IMR-90 (cell line): ENCODE data around the gene KRTDAP. TPM values are rescaled to one million over a fixed set of nuclear protein-coding genes. Genes with fewer than 3 reads are reported as not detected.

ENCODE experiments used
- ATAC-seq: fragments of 200-7000 bp; cut with Tn5 transposase; 2 replicates; pipeline ENCODE4 v1.9.1; 2020; ENCODE audit warnings: low read depth, mild to moderate bottlenecking, moderate library complexity
- BruUV-seq: library from RNA; stranded (reverse); fragments of 400-500 nt; replicated peaks from 2 replicates; lab custom pipeline; 2021; lab: Mats Ljungman, UMichigan
- CTCF ChIA-PET: fragments of 300-600 bp; formaldehyde crosslinking; extraction: SDS; loops from one replicate; lab custom pipeline; 2021; ENCODE audit warnings: antibody characterized with exemption; lab: Yijun Ruan, JAX
- POLR2A ChIA-PET: fragments of 300-600 bp; sonication (Branson Sonifier 250); formaldehyde crosslinking; loops from one replicate; lab custom pipeline; 2022; ENCODE audit warnings: antibody characterized with exemption; ENCODE audit not compliant: unreplicated experiment; lab: Charles Lee
- DNase-seq: peaks from one replicate; pipeline ENCODE4 v3.0.0; 2013
- H2AFZ ChIP-seq: replicated peaks from 2 replicates; pipeline ENCODE3; 2013; ENCODE audit warnings: low read length, mild to moderate bottlenecking; ENCODE audit not compliant: poor library complexity
- H2AK5ac ChIP-seq: 2 replicates; pipeline ENCODE4 v1.6.1; 2013; ENCODE audit warnings: low read depth, low read length, inconsistent platforms
- H2AK9ac ChIP-seq: replicated peaks from 2 replicates; pipeline ENCODE3; 2013; ENCODE audit warnings: mild to moderate bottlenecking, low read depth, low read length, moderate library complexity; ENCODE audit not compliant: poor library complexity
- H2BK120ac ChIP-seq: 2 replicates; pipeline ENCODE4 v1.6.1; 2013; ENCODE audit warnings: low read depth, low read length, inconsistent platforms
- H2BK15ac ChIP-seq: 3 replicates; pipeline ENCODE4 v1.6.1; 2013; ENCODE audit warnings: low read depth, low read length, inconsistent platforms
- H2BK20ac ChIP-seq: 2 replicates; pipeline ENCODE4 v1.6.1; 2013; ENCODE audit warnings: low read depth, mild to moderate bottlenecking, inconsistent platforms, low read length, moderate library complexity
- H2BK5ac ChIP-seq: 2 replicates; pipeline ENCODE4 v1.6.1; 2013; ENCODE audit warnings: mild to moderate bottlenecking, low read depth, low read length, inconsistent platforms; ENCODE audit not compliant: poor library complexity, severe bottlenecking
- H3K14ac ChIP-seq: replicated peaks from 2 replicates; pipeline ENCODE4 v1.6.1; 2013; ENCODE audit warnings: low read depth, low read length, inconsistent platforms
- H3K18ac ChIP-seq: 2 replicates; pipeline ENCODE4 v1.6.1; 2013; ENCODE audit warnings: low read depth, low read length, control low read depth
- H3K23ac ChIP-seq: 2 replicates; pipeline ENCODE4 v1.6.1; 2013; ENCODE audit warnings: low read depth, low read length, inconsistent platforms
- H3K27ac ChIP-seq: 2 replicates; pipeline ENCODE4 v1.5.1; 2013; ENCODE audit warnings: mild to moderate bottlenecking, control low read depth, low read length; ENCODE audit not compliant: insufficient read depth
- H3K27me3 ChIP-seq: 2 replicates; pipeline ENCODE4 v1.6.1; 2013; ENCODE audit warnings: low read length; ENCODE audit not compliant: control insufficient read depth, insufficient read depth
- H3K36me3 ChIP-seq: 2 replicates; pipeline ENCODE4 v1.6.1; 2013; ENCODE audit warnings: low read length, mixed read lengths; ENCODE audit not compliant: control insufficient read depth, insufficient read depth
- H3K4ac ChIP-seq: 2 replicates; pipeline ENCODE4 v1.6.1; 2013; ENCODE audit warnings: low read depth, low read length, inconsistent platforms
- H3K4me1 ChIP-seq: 2 replicates; pipeline ENCODE4 v1.6.1; 2013; ENCODE audit warnings: low read length, mixed read lengths; ENCODE audit not compliant: control insufficient read depth, insufficient read depth
- H3K4me2 ChIP-seq: 2 replicates; pipeline ENCODE4 v1.6.1; 2013; ENCODE audit warnings: low read depth, mild to moderate bottlenecking, control low read depth, low read length, moderate library complexity
- H3K4me3 ChIP-seq: 2 replicates; pipeline ENCODE4 v1.5.1; 2013; ENCODE audit warnings: low read depth, mild to moderate bottlenecking, control low read depth, low read length, moderate library complexity; ENCODE audit not compliant: insufficient read depth
- H3K56ac ChIP-seq: 2 replicates; pipeline ENCODE4 v1.6.1; 2013; ENCODE audit warnings: low read length, inconsistent platforms; ENCODE audit not compliant: insufficient read depth; ENCODE audit errors: extremely low read depth
- H3K79me1 ChIP-seq, 2 experiments: 2 replicates each; pipeline ENCODE4 v1.6.1; 2013; ENCODE audit warnings: low read length in 2 of 2, inconsistent platforms in 1 of 2, low read depth in 1 of 2
- H3K9ac ChIP-seq: 2 replicates; pipeline ENCODE4 v1.6.1; 2013; ENCODE audit warnings: low read depth, low read length, control low read depth
- H3K9me1 ChIP-seq: 2 replicates; pipeline ENCODE4 v1.6.1; 2013; ENCODE audit warnings: low read length, inconsistent platforms; ENCODE audit not compliant: insufficient read depth
- H3K9me3 ChIP-seq: 2 replicates; pipeline ENCODE4 v1.6.1; 2013; ENCODE audit warnings: low read length; ENCODE audit not compliant: control insufficient read depth, insufficient read depth
- H4K20me1 ChIP-seq: 2 replicates; pipeline ENCODE4 v1.6.1; 2013; ENCODE audit warnings: low read length, inconsistent platforms; ENCODE audit not compliant: insufficient read depth
- H4K5ac ChIP-seq: 2 replicates; pipeline ENCODE4 v1.6.1; 2013; ENCODE audit warnings: mild to moderate bottlenecking, low read depth, low read length, control low read depth
- H4K8ac ChIP-seq, 2 experiments: 2 replicates each; pipeline ENCODE4 v1.6.1; 2013; ENCODE audit warnings: low read depth in 2 of 2, low read length in 2 of 2, control low read depth in 1 of 2, inconsistent platforms in 1 of 2
- H4K91ac ChIP-seq: 2 replicates; pipeline ENCODE4 v1.6.1; 2013; ENCODE audit warnings: low read depth, low read length, inconsistent platforms; ENCODE audit not compliant: insufficient read depth
- BHLHE40 ChIP-seq: fragments of 150-350 bp; IDR thresholded peaks from 2 replicates; pipeline ENCODE4 v1.6.1; 2016; ENCODE audit warnings: mild to moderate bottlenecking, low read depth, low read length
- CEBPB ChIP-seq: IDR thresholded peaks from 2 replicates; pipeline ENCODE4 v1.6.1; 2012; ENCODE audit warnings: low read depth, low read length, improper control_type of control experiment
- CHD1 ChIP-seq: IDR thresholded peaks from 2 replicates; pipeline ENCODE4 v1.6.1; 2012; ENCODE audit warnings: low read depth, low read length, improper control_type of control experiment
- CTCF ChIP-seq: conservative IDR thresholded peaks from 2 replicates; pipeline ENCODE4 v1.5.1; 2012; ENCODE audit warnings: mild to moderate bottlenecking, low read depth, low read length, improper control_type of control experiment
- ELK1 ChIP-seq: fragments of 150-350 bp; IDR thresholded peaks from 2 replicates; pipeline ENCODE4 v1.6.1; 2016; ENCODE audit warnings: low read depth, mild to moderate bottlenecking, low read length, moderate library complexity, borderline replicate concordance
- FOS ChIP-seq: fragments of 150-350 bp; IDR thresholded peaks from 2 replicates; pipeline ENCODE4 v1.6.1; 2016; ENCODE audit warnings: low read depth, low read length
- MAFK ChIP-seq: IDR thresholded peaks from 2 replicates; pipeline ENCODE4 v1.6.1; 2012; ENCODE audit warnings: low read depth, low read length, improper control_type of control experiment
- MAZ ChIP-seq: IDR thresholded peaks from 2 replicates; pipeline ENCODE4 v1.6.1; 2012; ENCODE audit warnings: low read depth, mild to moderate bottlenecking, low read length, improper control_type of control experiment, moderate library complexity, borderline replicate concordance
- MXI1 ChIP-seq: IDR thresholded peaks from 2 replicates; pipeline ENCODE4 v1.6.1; 2012; ENCODE audit warnings: low read depth, mild to moderate bottlenecking, low read length, moderate library complexity, borderline replicate concordance
- NFE2L2 ChIP-seq: fragments of 150-350 bp; IDR thresholded peaks from 2 replicates; pipeline ENCODE4 v1.6.1; 2016; ENCODE audit warnings: low read depth, mild to moderate bottlenecking, low read length
- POLR2A ChIP-seq: IDR thresholded peaks from 2 replicates; pipeline ENCODE4 v1.6.1; 2012; ENCODE audit warnings: mild to moderate bottlenecking, low read depth, low read length
- RAD21 ChIP-seq: IDR thresholded peaks from 2 replicates; pipeline ENCODE4 v1.6.1; 2012; ENCODE audit warnings: low read length, improper control_type of control experiment
- RCOR1 ChIP-seq: IDR thresholded peaks from 2 replicates; pipeline ENCODE4 v1.6.1; 2012; ENCODE audit warnings: mild to moderate bottlenecking, low read length, improper control_type of control experiment; ENCODE audit not compliant: insufficient replicate concordance
- RFX5 ChIP-seq: IDR thresholded peaks from 2 replicates; pipeline ENCODE4 v1.8.0; 2012; ENCODE audit warnings: low read depth, mild to moderate bottlenecking, low read length, moderate library complexity
- SMC3 ChIP-seq: fragments of 150-350 bp; IDR thresholded peaks from 2 replicates; pipeline ENCODE4 v1.6.1; 2016; ENCODE audit warnings: low read depth, mild to moderate bottlenecking, antibody characterized with exemption, low read length, moderate library complexity
- WGBS, 2 experiments: methylation state at CpG; one replicate each; pipeline versions ENCODE4 v1.1.5 to v1.1.7; 2013; ENCODE audit warnings: missing lambda C conversion rate in 2 of 2; ENCODE audit not compliant: insufficient read length in 1 of 2; ENCODE audit errors: extremely low coverage in 2 of 2; 5-methylcytosine and 5-hydroxymethylcytosine counted together
- dilution Hi-C: fragments of 300-500 bp; cut with HindIII; formaldehyde crosslinking; loops from one replicate; pipeline ENCODE4 v1.14.3; 2018; ENCODE audit warnings: low sequenced_read_pairs; ENCODE audit not compliant: unreplicated experiment
- in situ Hi-C: fragments of 300-500 bp; cut with MboI; formaldehyde crosslinking; loops from 3 replicates; pipeline ENCODE4 v1.14.3; 2019; ENCODE audit warnings: low sequenced_read_pairs, inconsistent platforms, mixed read lengths
- intact Hi-C: fragments of 100-400 bp; cut with micrococcal nuclease; formaldehyde crosslinking; loops from 2 replicates; pipeline ENCODE4 v1.10.0; 2022
- polyA plus RNA-seq, 3 experiments: library from polyadenylated mRNA; depleted of rRNA; stranded (reverse); fragments of >200 nt; gene quantifications; 2 replicates each; pipeline ENCODE4 v1.2.3, GENCODE V29; 2012; ENCODE audit warnings: low replicate concordance in 1 of 3
- total RNA-seq: library from RNA; depleted of rRNA; stranded (reverse); fragments of >200 nt; gene quantifications from 2 replicates; pipeline ENCODE4 v1.2.3, GENCODE V29; 2012
- TF ChIP-seq, protein P1 (sequence below): fragments of 150-350 bp; IDR thresholded peaks from 2 replicates; pipeline ENCODE4 v1.6.1; 2017; ENCODE audit warnings: mild to moderate bottlenecking, antibody characterized with exemption, low read length, low read depth

Gene KRTDAP
- total and polyA plus RNA-seq, 2 of the 4 experiments (the other 2 are of a cell fraction): not detected

- in situ Hi-C loops: no loop called here
- dilution Hi-C loops: no loop called here
- no peak overlapping the region for H2BK5ac ChIP-seq
Observed at GRCh38 chr19:35449359-35450043, 40.8 kb downstream of the KRTDAP start.

More at GRCh38 chr19:35449359-35450043, 40.8 kb downstream of the KRTDAP start:
- Histone ChIP-seq H3K4me3 (no peak overlapping the region), H3K4me2 (no peak overlapping the region), H3K56ac (no peak overlapping the region), H3K23ac (no peak overlapping the region), H2AFZ (no peak overlapping the region), H3K79me1 (no peaks in the 10 kb centered on the region), H3K14ac (no peak overlapping the region), H4K5ac (no peak overlapping the region), H3K27ac (no peak overlapping the region), H2AK9ac (no peak overlapping the region), H3K36me3 (no peaks in the 10 kb centered on the region), H2BK15ac (no peak overlapping the region), H4K91ac (no peak overlapping the region), H2BK120ac (no peak overlapping the region), H3K27me3 (peaks cover 4% of the 10 kb centered on the region; the same call in 1 of the 2 replicates), H3K9me3 (no peaks in the 10 kb centered on the region), H3K4me1 (no peaks in the 10 kb centered on the region), H3K4ac (no peak overlapping the region), H3K9ac (no peak overlapping the region), H3K9me1 (no peaks in the 10 kb centered on the region), H2BK20ac (no peak overlapping the region), H4K8ac (no peak overlapping the region), H3K18ac (no peak overlapping the region), H4K20me1 (no peaks in the 10 kb centered on the region), H2AK5ac (no peak overlapping the region)
- no peak for TF ChIP-seq FOS
- no peak for TF ChIP-seq RCOR1
- no peak for TF ChIP-seq CEBPB
- no peak for TF ChIP-seq MAZ
- TF ChIP-seq SMC3: no peak
- TF ChIP-seq BHLHE40: no peak
- TF ChIP-seq CTCF: no peak
- no peak for TF ChIP-seq MXI1
- TF ChIP-seq CHD1: no peak
- TF ChIP-seq, protein P1, sequence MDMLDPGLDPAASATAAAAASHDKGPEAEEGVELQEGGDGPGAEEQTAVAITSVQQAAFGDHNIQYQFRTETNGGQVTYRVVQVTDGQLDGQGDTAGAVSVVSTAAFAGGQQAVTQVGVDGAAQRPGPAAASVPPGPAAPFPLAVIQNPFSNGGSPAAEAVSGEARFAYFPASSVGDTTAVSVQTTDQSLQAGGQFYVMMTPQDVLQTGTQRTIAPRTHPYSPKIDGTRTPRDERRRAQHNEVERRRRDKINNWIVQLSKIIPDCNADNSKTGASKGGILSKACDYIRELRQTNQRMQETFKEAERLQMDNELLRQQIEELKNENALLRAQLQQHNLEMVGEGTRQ: no peak
- no peak for TF ChIP-seq ELK1
- no peak for TF ChIP-seq MAFK
- no peak for TF ChIP-seq RFX5
- TF ChIP-seq POLR2A: no peak
- TF ChIP-seq RAD21: no peak
- no peak for TF ChIP-seq NFE2L2
- no peak for DNase-seq
- WGBS, 2 experiments: 74% methylated on average over 21 of the region's 27 CpGs; no CpG with 5 or more reads in 1 of the 2 experiments
- intact Hi-C loops: no loop called here
- no TSS peak for BruUV-seq
- no peak for ATAC-seq
- POLR2A ChIA-PET: no interaction called here
- CTCF ChIA-PET: no interaction called here
